Measurements from ENCODE around the gene CSE1L. TPM values are rescaled to one million over a fixed set of nuclear protein-coding genes. Genes with fewer than 3 reads are reported as not detected.
"Not testable (repeated sequence)": the region's sequence is repeated elsewhere in the genome, so short reads cannot be mapped to it uniquely, and the experiment has no call there.

The CSE1L gene
- total RNA-seq, 4 donors from 2014 or later, result 35.8 to 40.8 (median 39.5) TPM

- TF ChIP-seq CTCF (IDR thresholded peaks at IDR 0.05) (no peak), POLR2A (IDR thresholded peaks at IDR 0.05) (no peak)
- 94 to 100% methylated on average over 4 of the region's 4 CpGs for WGBS, 2 donors
- DNase-seq (ENCODE audit: low spot score in 2 of 2), result no peak
- intact Hi-C loops (cut with DNase I; ENCODE audit: low total_unique reads), result no loop called here
- no peak overlapping the region for H3K4me3 ChIP-seq (ENCODE audit: low read depth, poor library complexity, severe bottlenecking)
Observed at GRCh38 chr20:49103019-49103418, 56.9 kb downstream of the CSE1L start.

GRCh38 chr20:49103647-49104364, 57.7 kb downstream of the CSE1L start:
- no peak overlapping the region for H3K4me3 ChIP-seq (ENCODE audit: low read depth, poor library complexity, severe bottlenecking)
- DNase-seq (ENCODE audit: low spot score in 2 of 2), result no peak
- intact Hi-C loops (cut with DNase I; ENCODE audit: low total_unique reads), result no loop called here
- TF ChIP-seq CTCF (IDR thresholded peaks at IDR 0.05) (no peak), POLR2A (IDR thresholded peaks at IDR 0.05) (no peak)
- WGBS, 2 donors, result 89 to 94% methylated on average over 7 of the region's 7 CpGs

GRCh38 chr20:49104365-49104648, 58.2 kb downstream of the CSE1L start:
- DNase-seq (ENCODE audit: low spot score in 2 of 2), result no peak
- 73 to 75% methylated on average over 3 of the region's 3 CpGs for WGBS, 2 donors
- intact Hi-C loops (cut with DNase I; ENCODE audit: low total_unique reads), result no loop called here
- TF ChIP-seq CTCF (IDR thresholded peaks at IDR 0.05), result no peak
- TF ChIP-seq POLR2A (IDR thresholded peaks at IDR 0.05), result no peak
- H3K4me3 ChIP-seq (ENCODE audit: low read depth, poor library complexity, severe bottlenecking), result no peak overlapping the region

GRCh38 chr20:49104979-49105547, 59.0 kb downstream of the CSE1L start:
- DNase-seq (ENCODE audit: low spot score in 2 of 2); H3K4me3 ChIP-seq (ENCODE audit: low read depth, poor library complexity, severe bottlenecking); intact Hi-C loops (cut with DNase I; ENCODE audit: low total_unique reads): not testable (repeated sequence)
- WGBS, 2 donors, result 93 to 96% methylated on average over 11 of the region's 11 CpGs

- intact Hi-C loops (cut with DNase I; ENCODE audit: low total_unique reads), result no loop called here
- 97 to 99% methylated on average over 6 of the region's 6 CpGs for WGBS, 2 donors
- no peak for DNase-seq (ENCODE audit: low spot score in 2 of 2)
- H3K4me3 ChIP-seq (ENCODE audit: low read depth, poor library complexity, severe bottlenecking), result no peak overlapping the region
- TF ChIP-seq POLR2A (IDR thresholded peaks at IDR 0.05), result no peak
- no peak for TF ChIP-seq CTCF (IDR thresholded peaks at IDR 0.05)
Observed at GRCh38 chr20:49106328-49106727, 60.2 kb downstream of the CSE1L start.

- 93 to 98% methylated on average over 6 of the region's 6 CpGs for WGBS, 2 donors
- no peak overlapping the region for H3K4me3 ChIP-seq (ENCODE audit: low read depth, poor library complexity, severe bottlenecking)
- intact Hi-C loops (cut with DNase I; ENCODE audit: low total_unique reads), result no loop called here
- TF ChIP-seq POLR2A (IDR thresholded peaks at IDR 0.05) (no peak), CTCF (IDR thresholded peaks at IDR 0.05) (no peak)
- DNase-seq (ENCODE audit: low spot score in 2 of 2), result no peak
Observed at GRCh38 chr20:49110767-49111694, 64.9 kb downstream of the CSE1L start.
